ENCODE results near the gene FLOT2. TPM values are rescaled to one million over a fixed set of nuclear protein-coding genes. Genes with fewer than 3 reads are reported as not detected.
A peak's percentile ranks its signal among the peaks of the same experiment; 100 is the strongest.
"Not testable (repeated sequence)": the region's sequence is repeated elsewhere in the genome, so short reads cannot be mapped to it uniquely, and the experiment has no call there.

The FLOT2 gene
- total and polyA plus RNA-seq, 2 donors (not counting 1 experiment from before 2014, with no cell fraction given) = 196 to 270 TPM

DNA sequence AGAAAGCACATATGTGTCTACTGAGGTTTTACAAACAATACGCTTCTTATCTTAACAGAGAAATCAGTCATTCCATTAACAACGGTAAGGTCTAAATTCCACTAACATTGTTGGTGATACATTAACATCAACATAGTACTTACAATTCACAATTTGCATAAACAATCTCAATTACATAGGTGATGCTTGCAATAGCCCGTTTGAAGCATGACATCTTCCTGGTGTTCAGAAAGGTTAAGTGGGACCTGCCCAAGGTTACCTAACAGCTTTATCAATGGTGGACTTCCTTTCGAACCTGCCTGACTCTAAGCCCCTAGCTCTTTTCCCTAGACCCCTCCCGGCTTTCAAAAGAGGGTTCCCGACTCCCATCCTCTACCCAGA is 55.6 kb downstream of the FLOT2 start:
- intact Hi-C loops (cut with micrococcal nuclease) = loop anchor here (1.0 to 5.0 kb wide), 4 partner anchors 12 to 110 kb away; partner anchors contain the start of genes DHRS13 and PHF12
- Histone ChIP-seq H3K27ac (ENCODE audit: low read length in 2 of 2) (peak overlapping the region; percentile 70 to 87), H4K20me1 (ENCODE audit: control insufficient read depth, insufficient read depth, low read length, poor library complexity, severe bottlenecking) (no peaks in the 10 kb centered on the region), H3K4me2 (replicated peaks; ENCODE audit: low read depth, low read length, poor library complexity, severe bottlenecking) (peak overlapping the region; percentile 92), H3K4me1 (ENCODE audit: control insufficient read depth in 2 of 2, insufficient read depth in 2 of 2, low read length in 2 of 2) (peaks cover 10 to 15% of the 10 kb centered on the region in 2 donors), H3K79me2 (ENCODE audit: control insufficient read depth, insufficient read depth, low read length) (peaks cover 56% of the 10 kb centered on the region), H3K9me3 (ENCODE audit: control extremely low read depth in 1 of 3, control insufficient read depth in 2 of 3, insufficient read depth in 1 of 3, low read length in 2 of 3) (no peaks in the 10 kb centered on the region), H3K9ac (ENCODE audit: low read length) (peak overlapping the region; percentile 79), H3K27me3 (replicated peaks in 1 of 4; ENCODE audit: control extremely low read depth in 1 of 4, control insufficient read depth in 3 of 4, insufficient read depth in 4 of 4, low read length in 3 of 4) (no peaks in the 10 kb centered on the region), H3K4me3 (ENCODE audit: control extremely low read depth in 1 of 5, extremely low read depth in 1 of 5, insufficient read depth in 1 of 5, low read depth in 2 of 5, low read length in 4 of 5) (peak overlapping the region; percentile 63 to 92 (median 87)), H3K36me3 (replicated peaks in 1 of 2; ENCODE audit: control extremely low read depth in 1 of 2, control insufficient read depth in 1 of 2, extremely low read depth in 1 of 2, insufficient read depth in 2 of 2, low read length in 1 of 2) (no peaks in the 10 kb centered on the region), H2AFZ (ENCODE audit: insufficient read depth, low read depth, low read length, poor library complexity, severe bottlenecking) (peak overlapping the region; percentile 98)
- Mint-ChIP-seq H3K4me1 (peaks cover 23% of the 10 kb centered on the region), H3K27me3 (no peaks in the 10 kb centered on the region), H3K9me3 (ENCODE audit: insufficient read depth) (no peaks in the 10 kb centered on the region), H3K27ac (peak overlapping the region; percentile 96), H3K4me3 (peak overlapping the region; percentile 97)
- DNase-seq = no peak
- WGBS (ENCODE audit: insufficient coverage) = 18% methylated on average over 6 of the region's 6 CpGs
- TF ChIP-seq EZH2 (IDR thresholded peaks at IDR 0.05; ENCODE audit: borderline replicate concordance, insufficient read depth, low read depth, low read length, poor library complexity, severe bottlenecking) = no peak
- TF ChIP-seq, protein P1, sequence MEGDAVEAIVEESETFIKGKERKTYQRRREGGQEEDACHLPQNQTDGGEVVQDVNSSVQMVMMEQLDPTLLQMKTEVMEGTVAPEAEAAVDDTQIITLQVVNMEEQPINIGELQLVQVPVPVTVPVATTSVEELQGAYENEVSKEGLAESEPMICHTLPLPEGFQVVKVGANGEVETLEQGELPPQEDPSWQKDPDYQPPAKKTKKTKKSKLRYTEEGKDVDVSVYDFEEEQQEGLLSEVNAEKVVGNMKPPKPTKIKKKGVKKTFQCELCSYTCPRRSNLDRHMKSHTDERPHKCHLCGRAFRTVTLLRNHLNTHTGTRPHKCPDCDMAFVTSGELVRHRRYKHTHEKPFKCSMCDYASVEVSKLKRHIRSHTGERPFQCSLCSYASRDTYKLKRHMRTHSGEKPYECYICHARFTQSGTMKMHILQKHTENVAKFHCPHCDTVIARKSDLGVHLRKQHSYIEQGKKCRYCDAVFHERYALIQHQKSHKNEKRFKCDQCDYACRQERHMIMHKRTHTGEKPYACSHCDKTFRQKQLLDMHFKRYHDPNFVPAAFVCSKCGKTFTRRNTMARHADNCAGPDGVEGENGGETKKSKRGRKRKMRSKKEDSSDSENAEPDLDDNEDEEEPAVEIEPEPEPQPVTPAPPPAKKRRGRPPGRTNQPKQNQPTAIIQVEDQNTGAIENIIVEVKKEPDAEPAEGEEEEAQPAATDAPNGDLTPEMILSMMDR (IDR thresholded peaks at IDR 0.05) = no peak
- ChIA-PET POLR2A (interaction anchor here (0.6 to 1.6 kb wide), 7 partner anchors 12 to 110 kb away, joined by 3 to 4 read pairs (median 3); partner anchors contain the start of genes ERAL1 and PHF12), CTCF (interaction anchor here (0.6 to 3.8 kb wide), 12 partner anchors 8 to 122 kb away, joined by 3 to 28 read pairs (median 5); partner anchors contain the start of genes DHRS13, FLOT2, RPL23A and TLCD1)
- ATAC-seq (ENCODE audit: low read depth) = no peak

DNA sequence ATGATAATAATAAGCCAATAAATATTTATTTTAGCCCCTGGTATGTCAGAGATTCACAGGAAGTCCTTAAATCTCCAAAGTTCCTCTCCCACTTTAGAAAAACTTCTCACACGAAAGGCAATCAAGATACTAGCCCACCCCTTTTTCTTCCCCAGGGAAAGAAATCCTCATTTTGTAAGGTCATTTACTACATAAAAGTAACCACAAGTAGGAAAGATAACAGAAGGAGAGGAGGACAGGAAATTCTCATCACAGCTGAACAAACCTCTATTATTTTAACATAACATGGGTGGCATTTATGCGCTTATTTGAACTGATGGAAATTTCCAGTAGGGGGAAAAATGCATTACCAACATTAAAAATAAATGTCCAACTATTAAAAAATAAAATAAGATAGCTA is 58.3 kb downstream of the FLOT2 start:
- H3K36me3 ChIP-seq (replicated peaks in 1 of 2; ENCODE audit: control extremely low read depth in 1 of 2, control insufficient read depth in 1 of 2, extremely low read depth in 1 of 2, insufficient read depth in 2 of 2, low read length in 1 of 2) = peaks cover 0 to 3% of the 10 kb centered on the region in 2 experiments
- no peak overlapping the region for H3K4me3 Mint-ChIP-seq
- H3K4me1 Mint-ChIP-seq = peaks cover 26% of the 10 kb centered on the region
- TF ChIP-seq, protein P1 (IDR thresholded peaks at IDR 0.05) = no peak
- TF ChIP-seq EZH2 (IDR thresholded peaks at IDR 0.05; ENCODE audit: borderline replicate concordance, insufficient read depth, low read depth, low read length, poor library complexity, severe bottlenecking) = no peak
- no peaks in the 10 kb centered on the region for H3K9me3 ChIP-seq (ENCODE audit: control extremely low read depth in 1 of 3, control insufficient read depth in 2 of 3, insufficient read depth in 1 of 3, low read length in 2 of 3)
- DNase-seq = no peak
- intact Hi-C loops (cut with micrococcal nuclease) = loop anchor here (10.0 kb wide), 1 partner anchor 64 kb away; no protein-coding TSS in a partner anchor
- H3K4me1 ChIP-seq (ENCODE audit: control insufficient read depth in 2 of 2, insufficient read depth in 2 of 2, low read length in 2 of 2) = peaks cover 10 to 15% of the 10 kb centered on the region in 2 donors
- no peak overlapping the region for H3K27ac ChIP-seq (ENCODE audit: low read length in 2 of 2)
- peaks cover 5% of the 10 kb centered on the region for H4K20me1 ChIP-seq (ENCODE audit: control insufficient read depth, insufficient read depth, low read length, poor library complexity, severe bottlenecking)
- no peak overlapping the region for H3K27ac Mint-ChIP-seq
- no peak overlapping the region for H2AFZ ChIP-seq (ENCODE audit: insufficient read depth, low read depth, low read length, poor library complexity, severe bottlenecking)
- WGBS (ENCODE audit: insufficient coverage) = no CpG with 5 or more reads among the region's 2 CpGs
- no peaks in the 10 kb centered on the region for H3K27me3 ChIP-seq (replicated peaks in 1 of 4; ENCODE audit: control extremely low read depth in 1 of 4, control insufficient read depth in 3 of 4, insufficient read depth in 4 of 4, low read length in 3 of 4)
- H3K27me3 Mint-ChIP-seq = no peaks in the 10 kb centered on the region
- peaks cover 79% of the 10 kb centered on the region for H3K79me2 ChIP-seq (ENCODE audit: control insufficient read depth, insufficient read depth, low read length)
- H3K4me3 ChIP-seq (ENCODE audit: control extremely low read depth in 1 of 5, extremely low read depth in 1 of 5, insufficient read depth in 1 of 5, low read depth in 2 of 5, low read length in 4 of 5) = no peak overlapping the region
- ChIA-PET CTCF (interaction anchor here (1.0 to 1.6 kb wide), 2 partner anchors 63 to 76 kb away, joined by 4 to 6 read pairs; no protein-coding TSS in a partner anchor), POLR2A (no interaction called here)
- no peaks in the 10 kb centered on the region for H3K9me3 Mint-ChIP-seq (ENCODE audit: insufficient read depth)
- no peak overlapping the region for H3K9ac ChIP-seq (ENCODE audit: low read length)
- no peak overlapping the region for H3K4me2 ChIP-seq (replicated peaks; ENCODE audit: low read depth, low read length, poor library complexity, severe bottlenecking)
- no peak for ATAC-seq (ENCODE audit: low read depth)

DNA sequence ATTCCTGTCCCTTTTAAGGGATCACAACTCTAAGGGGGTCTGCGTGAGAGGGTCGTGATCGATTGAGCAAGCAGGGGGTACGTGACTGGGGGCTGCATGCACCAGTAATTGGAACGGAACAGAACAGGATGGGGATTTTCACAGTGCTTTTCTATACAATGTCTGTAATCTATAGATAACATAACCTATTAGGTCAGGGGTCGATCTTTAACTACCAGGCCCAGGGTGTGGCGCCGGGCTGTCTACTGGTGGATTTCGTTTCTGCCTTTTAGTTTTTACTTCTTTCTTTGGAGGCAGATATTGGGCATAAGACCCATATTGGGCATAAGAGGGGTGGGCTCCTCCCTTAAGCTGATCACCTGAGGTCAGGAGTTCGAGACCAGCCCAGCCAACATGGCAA is 61.0 kb downstream of the FLOT2 start:
- not testable (repeated sequence) for H3K27ac Mint-ChIP-seq
- intact Hi-C loops (cut with micrococcal nuclease) = loop anchor here (10.0 kb wide), 1 partner anchor 62 kb away; no protein-coding TSS in a partner anchor

More for the DNA sequence above, 61.0 kb downstream of the FLOT2 start:
- H3K9me3 ChIP-seq (ENCODE audit: control extremely low read depth in 1 of 3, control insufficient read depth in 2 of 3, insufficient read depth in 1 of 3, low read length in 2 of 3); DNase-seq; H3K27ac ChIP-seq (ENCODE audit: low read length in 2 of 2); H3K27me3 ChIP-seq (replicated peaks in 1 of 4; ENCODE audit: control extremely low read depth in 1 of 4, control insufficient read depth in 3 of 4, insufficient read depth in 4 of 4, low read length in 3 of 4); H3K4me3 Mint-ChIP-seq; H3K4me2 ChIP-seq (replicated peaks; ENCODE audit: low read depth, low read length, poor library complexity, severe bottlenecking); H2AFZ ChIP-seq (ENCODE audit: insufficient read depth, low read depth, low read length, poor library complexity, severe bottlenecking); H3K4me1 ChIP-seq (ENCODE audit: control insufficient read depth in 2 of 2, insufficient read depth in 2 of 2, low read length in 2 of 2); H3K4me3 ChIP-seq (ENCODE audit: control extremely low read depth in 1 of 5, extremely low read depth in 1 of 5, insufficient read depth in 1 of 5, low read depth in 2 of 5, low read length in 4 of 5); ATAC-seq (ENCODE audit: low read depth); POLR2A ChIA-PET; H3K27me3 Mint-ChIP-seq; H3K9me3 Mint-ChIP-seq (ENCODE audit: insufficient read depth); H3K9ac ChIP-seq (ENCODE audit: low read length); CTCF ChIA-PET: not testable (repeated sequence)
- peaks cover 13% of the 10 kb centered on the region for H4K20me1 ChIP-seq (ENCODE audit: control insufficient read depth, insufficient read depth, low read length, poor library complexity, severe bottlenecking)
- peaks cover 86% of the 10 kb centered on the region for H3K79me2 ChIP-seq (ENCODE audit: control insufficient read depth, insufficient read depth, low read length)
- H3K4me1 Mint-ChIP-seq = peaks cover 17% of the 10 kb centered on the region
- H3K36me3 ChIP-seq (replicated peaks in 1 of 2; ENCODE audit: control extremely low read depth in 1 of 2, control insufficient read depth in 1 of 2, extremely low read depth in 1 of 2, insufficient read depth in 2 of 2, low read length in 1 of 2) = peaks cover 0 to 12% of the 10 kb centered on the region in 2 experiments
- 96% methylated on average over 4 of the region's 10 CpGs for WGBS (ENCODE audit: insufficient coverage)

All from B cell (primary cell).